T-cell (primary cell): ENCODE results near the gene SCGN. TPM values are rescaled to one million over a fixed set of nuclear protein-coding genes. Genes with fewer than 3 reads are reported as not detected.

Source experiments
- ATAC-seq, 4 experiments: fragments of 200-7000 bp in 3 of 4; fragments of 150-1000 bp in 1 of 4; cut with Tn5 transposase; replicated peaks in 1 of 4; 1 replicate in 3 of 4; 2 replicates in 1 of 4; pipeline ENCODE4 v1.10.0; 2021; ENCODE audit warnings: moderate library complexity in 3 of 4, mild to moderate bottlenecking in 2 of 4, moderate number of reproducible peaks in 1 of 4
- CTCF ChIA-PET, 2 donors: fragments of 300-600 bp; sonication (Branson Sonifier 250); formaldehyde crosslinking; loops; one replicate each; lab custom pipeline; 2022; ENCODE audit warnings: antibody characterized with exemption in 2 of 2; lab: Charles Lee
- POLR2A ChIA-PET, 2 donors: fragments of 300-600 bp; sonication (Branson Sonifier 250); formaldehyde crosslinking; loops; one replicate each; lab custom pipeline; 2022; ENCODE audit warnings: antibody characterized with exemption in 2 of 2; lab: Charles Lee
- DNase-seq, 35 experiments: peaks; one replicate each; pipeline versions ENCODE4 v3.0.0 to v3.0.0-alpha.2; 2013 to 2023
- H3K27ac ChIP-seq: one replicate; pipeline ENCODE4 v1.5.1; 2013; ENCODE audit warnings: low read length
- H3K27me3 ChIP-seq, 2 experiments: replicated peaks in 1 of 2; 1 replicate in 1 of 2; 2 replicates in 1 of 2; pipeline versions ENCODE4 v1.6.1 to v1.7.0; 2013; ENCODE audit warnings: low read length in 1 of 2, mixed read lengths in 1 of 2; ENCODE audit not compliant: control insufficient read depth in 2 of 2, insufficient read depth in 2 of 2; ENCODE audit errors: extremely low read depth in 1 of 2
- H3K36me3 ChIP-seq, 2 donors: 1 replicate in 1 of 2; 2 replicates in 1 of 2; pipeline versions ENCODE4 v1.6.1 to v1.7.0; 2013; ENCODE audit warnings: low read length in 1 of 2; ENCODE audit not compliant: control insufficient read depth in 2 of 2, insufficient read depth in 1 of 2; ENCODE audit errors: extremely low read depth in 1 of 2
- H3K4me1 ChIP-seq, 2 experiments: 1 replicate in 1 of 2; 2 replicates in 1 of 2; pipeline versions ENCODE4 v1.6.1 to v1.7.0; 2013; ENCODE audit warnings: low read length in 2 of 2, mixed read lengths in 1 of 2; ENCODE audit not compliant: insufficient read depth in 2 of 2, control insufficient read depth in 1 of 2; ENCODE audit errors: extremely low read depth in 1 of 2
- H3K4me3 ChIP-seq, 2 donors: 1 replicate in 1 of 2; 2 replicates in 1 of 2; pipeline versions ENCODE4 v1.5.1 to v1.7.0; 2013; ENCODE audit warnings: mild to moderate bottlenecking in 2 of 2, low read length in 1 of 2, moderate library complexity in 1 of 2; ENCODE audit not compliant: control insufficient read depth in 1 of 2; ENCODE audit errors: extremely low read depth in 1 of 2
- H3K9me3 ChIP-seq: 2 replicates; pipeline ENCODE4 v1.7.0; 2013
- H3K27ac Mint-ChIP-seq, 2 donors: one replicate each; pipeline ENCODE4 v1.8.0; 2020 to 2021; ENCODE audit warnings: mild to moderate bottlenecking in 2 of 2, mixed read lengths in 2 of 2
- H3K27me3 Mint-ChIP-seq, 2 donors: one replicate each; pipeline ENCODE4 v1.8.0; 2021 to 2022; ENCODE audit warnings: mixed read lengths in 2 of 2
- H3K36me3 Mint-ChIP-seq: one replicate; pipeline ENCODE4 v1.8.0; 2021; ENCODE audit warnings: mixed read lengths
- H3K4me1 Mint-ChIP-seq, 3 donors: one replicate each; pipeline ENCODE4 v1.8.0; 2020 to 2022; ENCODE audit warnings: mixed read lengths in 3 of 3, mild to moderate bottlenecking in 1 of 3
- H3K4me3 Mint-ChIP-seq, 3 donors: one replicate each; pipeline ENCODE4 v1.8.0; 2020 to 2022; ENCODE audit warnings: mild to moderate bottlenecking in 3 of 3, mixed read lengths in 3 of 3, moderate library complexity in 3 of 3
- H3K9me3 Mint-ChIP-seq, 3 donors: one replicate each; pipeline ENCODE4 v1.8.0; 2020 to 2022; ENCODE audit warnings: mixed read lengths in 3 of 3
- WGBS: methylation state at CpG from one replicate; pipeline ENCODE4 v1.1.5; 2013; ENCODE audit warnings: missing lambda C conversion rate; ENCODE audit not compliant: insufficient coverage; 5-methylcytosine and 5-hydroxymethylcytosine counted together
- total RNA-seq, 35 experiments: library from RNA in 6 of 35; stranded (reverse) in 6 of 35; fragments of 120-200 nt in 1 of 35; gene quantifications; one replicate each; pipeline versions ENCODE4 v1.2.1 to v1.2.4 and lab custom pipeline; 2013 to 2026

SCGN gene, protein sequence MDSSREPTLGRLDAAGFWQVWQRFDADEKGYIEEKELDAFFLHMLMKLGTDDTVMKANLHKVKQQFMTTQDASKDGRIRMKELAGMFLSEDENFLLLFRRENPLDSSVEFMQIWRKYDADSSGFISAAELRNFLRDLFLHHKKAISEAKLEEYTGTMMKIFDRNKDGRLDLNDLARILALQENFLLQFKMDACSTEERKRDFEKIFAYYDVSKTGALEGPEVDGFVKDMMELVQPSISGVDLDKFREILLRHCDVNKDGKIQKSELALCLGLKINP
- total RNA-seq (not detected), total RNA-seq (lab: John Stamatoyannopoulos, UW) (0 reads per million in 29 experiments)
- total RNA-seq (2013) = not detected

DNA sequence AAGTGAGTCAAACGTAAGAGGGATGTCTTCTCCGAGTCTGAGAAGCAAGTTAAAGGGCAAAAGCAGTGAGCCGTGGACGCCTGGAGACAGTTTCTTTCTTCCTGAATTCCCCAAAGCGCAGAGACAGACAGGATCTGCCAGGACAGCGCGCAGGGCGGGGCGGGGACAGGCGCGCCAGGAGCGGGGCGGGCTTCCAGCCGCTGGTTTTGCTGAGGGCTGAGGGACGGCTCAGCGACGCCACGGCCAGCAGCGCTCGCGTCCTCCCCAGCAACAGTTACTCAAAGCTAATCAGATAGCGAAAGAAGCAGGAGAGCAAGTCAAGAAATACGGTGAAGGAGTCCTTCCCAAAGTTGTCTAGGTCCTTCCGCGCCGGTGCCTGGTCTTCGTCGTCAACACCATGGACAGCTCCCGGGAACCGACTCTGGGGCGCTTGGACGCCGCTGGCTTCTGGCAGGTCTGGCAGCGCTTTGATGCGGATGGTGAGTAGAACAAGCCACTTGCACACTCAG, at the start of gene SCGN:
SCGN (plus strand) TSS at position 209 of the 509 bp plus-strand sequence; CDS start at position 398, 189 bp downstream.
- Mint-ChIP-seq H3K27me3 (peaks cover 52 to 59% of the 10 kb centered on the region in 2 donors), H3K9me3 (no peaks in the 10 kb centered on the region), H3K4me3 (no peak within 1 kb of the TSS), H3K27ac (no peak within 1 kb of the TSS), H3K4me1 (peaks cover 0 to 3% (median 0%) of the 10 kb centered on the region in 3 donors), H3K36me3 (no peaks in the 10 kb centered on the region)
- DNase-seq (peak in 27 of 35 experiments; percentile 2 to 36 (median 15)), ATAC-seq (no peak)
- ChIA-PET CTCF (no interaction called here), POLR2A (interaction anchor here in 1 of 2 donors (0.6 kb wide), 1 partner anchor 32 kb away, joined by 3 read pairs; no protein-coding TSS in a partner anchor)
- Histone ChIP-seq H3K9me3 (no peaks in the 10 kb centered on the region), H3K4me3 (no peak within 1 kb of the TSS), H3K36me3 (no peaks in the 10 kb centered on the region), H3K27me3 (peaks cover 10 to 12% of the 10 kb centered on the region in 2 experiments), H3K4me1 (no peaks in the 10 kb centered on the region), H3K27ac (no peak within 1 kb of the TSS)
- 19% methylated on average over 32 of the region's 35 CpGs for WGBS

DNA sequence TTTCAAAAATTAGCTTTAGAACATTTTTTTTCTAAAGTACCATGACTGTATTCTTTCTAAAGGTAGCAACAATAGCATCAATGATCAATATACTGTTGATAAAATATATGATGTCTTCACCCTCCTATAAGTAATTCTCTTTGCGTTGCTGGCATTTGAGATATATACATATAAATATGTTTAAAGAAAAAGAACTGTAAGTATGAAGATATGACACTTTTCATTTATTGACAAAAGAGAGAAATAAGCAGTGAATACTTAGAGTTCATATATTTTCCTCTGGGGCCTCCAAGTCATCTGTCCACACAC, 49.4 kb upstream of the SCGN start:
- no peak for ATAC-seq
- Mint-ChIP-seq H3K36me3 (peaks cover 11% of the 10 kb centered on the region), H3K27me3 (no peaks in the 10 kb centered on the region), H3K4me3 (no peak overlapping the region), H3K9me3 (no peaks in the 10 kb centered on the region), H3K27ac (no peak overlapping the region), H3K4me1 (peaks cover 0 to 4% (median 0%) of the 10 kb centered on the region in 3 donors)
- peaks cover 0 to 6% of the 10 kb centered on the region in 2 donors for H3K36me3 ChIP-seq
- H3K27ac ChIP-seq = no peak overlapping the region
- no peaks in the 10 kb centered on the region for H3K27me3 ChIP-seq
- H3K9me3 ChIP-seq = no peaks in the 10 kb centered on the region
- DNase-seq = no peak
- ChIA-PET CTCF (interaction anchor here (0.6 to 1.3 kb wide), 4 partner anchors 48 to 379 kb away, joined by 3 to 8 read pairs (median 3); no protein-coding TSS in a partner anchor), POLR2A (interaction anchor here in 1 of 2 donors (0.5 kb wide), 1 partner anchor 378 kb away, joined by 6 read pairs; no protein-coding TSS in a partner anchor)
- H3K4me1 ChIP-seq = peaks cover 0 to 2% of the 10 kb centered on the region in 2 experiments
- no peak overlapping the region for H3K4me3 ChIP-seq
- no CpG with 5 or more reads among the region's 1 CpG for WGBS

DNA sequence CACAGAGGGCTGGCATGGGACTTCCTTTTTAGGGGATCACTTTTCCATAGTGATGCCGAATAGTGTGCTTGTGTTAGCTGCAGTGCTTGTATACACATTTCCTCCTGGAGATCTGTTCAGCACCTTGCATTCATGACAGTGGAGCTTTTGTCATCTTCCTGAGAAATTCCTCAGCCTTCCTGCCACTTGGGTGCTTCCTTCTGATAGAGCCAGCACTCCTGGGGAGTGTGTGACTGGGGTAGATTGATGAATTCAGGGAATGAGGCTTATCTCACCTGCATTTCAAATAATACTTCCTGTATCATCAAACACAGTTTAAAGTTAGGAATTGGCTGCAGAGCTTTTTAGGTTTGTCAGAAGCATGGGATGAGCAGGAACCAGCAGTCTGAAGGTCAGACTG, 48.8 kb upstream of the SCGN start:
- Histone ChIP-seq H3K9me3 (no peaks in the 10 kb centered on the region), H3K36me3 (peaks cover 0 to 6% of the 10 kb centered on the region in 2 donors), H3K27me3 (no peaks in the 10 kb centered on the region), H3K27ac (no peak overlapping the region), H3K4me1 (peaks cover 0 to 2% of the 10 kb centered on the region in 2 experiments), H3K4me3 (no peak overlapping the region)
- Mint-ChIP-seq H3K4me3 (no peak overlapping the region), H3K4me1 (peaks cover 0 to 4% (median 0%) of the 10 kb centered on the region in 3 donors), H3K36me3 (peaks cover 11% of the 10 kb centered on the region), H3K9me3 (no peaks in the 10 kb centered on the region), H3K27me3 (no peaks in the 10 kb centered on the region), H3K27ac (no peak overlapping the region)
- no peak for DNase-seq
- ChIA-PET CTCF (interaction anchor here (1.0 kb wide), 2 partner anchors 337 to 1019 kb away, joined by 3 read pairs; no protein-coding TSS in a partner anchor), POLR2A (no interaction called here)
- no peak for ATAC-seq
- 80% methylated on average over 1 of the region's 1 CpG for WGBS

DNA sequence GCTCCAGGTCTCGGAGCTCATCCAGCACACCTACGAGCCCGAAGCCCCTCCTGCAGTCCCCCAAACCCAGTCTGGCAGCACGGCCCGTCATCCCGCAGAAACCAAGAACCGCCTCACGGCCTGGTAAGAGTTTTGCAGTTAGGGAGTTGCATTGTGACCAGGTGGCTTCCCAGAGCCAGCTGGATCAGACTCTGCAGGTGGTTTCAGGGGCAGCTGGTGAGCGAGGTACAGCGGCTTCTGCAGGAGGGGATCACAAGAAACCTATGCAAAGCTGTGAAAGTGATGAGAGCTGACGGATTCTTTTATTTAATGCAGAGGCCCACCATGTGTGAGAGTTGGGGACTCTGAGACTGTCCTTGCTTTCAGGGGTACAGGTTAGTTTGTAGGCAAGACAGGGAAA, 45.9 kb upstream of the SCGN start:
- H3K4me1 Mint-ChIP-seq = peaks cover 0 to 4% (median 0%) of the 10 kb centered on the region in 3 donors
- H3K4me3 Mint-ChIP-seq = no peak overlapping the region
- no peaks in the 10 kb centered on the region for H3K9me3 ChIP-seq
- H3K36me3 ChIP-seq = peaks cover 0 to 17% of the 10 kb centered on the region in 2 donors
- H3K27ac ChIP-seq = no peak overlapping the region
- no peak for DNase-seq
- no peak overlapping the region for H3K27ac Mint-ChIP-seq
- ChIA-PET CTCF (no interaction called here), POLR2A (no interaction called here)
- H3K36me3 Mint-ChIP-seq = peaks cover 6% of the 10 kb centered on the region
- peaks cover 0 to 2% of the 10 kb centered on the region in 2 experiments for H3K4me1 ChIP-seq
- WGBS = 96% methylated on average over 10 of the region's 11 CpGs
- no peak overlapping the region for H3K4me3 ChIP-seq
- ATAC-seq = no peak
- H3K27me3 Mint-ChIP-seq = no peaks in the 10 kb centered on the region
- no peaks in the 10 kb centered on the region for H3K27me3 ChIP-seq
- H3K9me3 Mint-ChIP-seq = no peaks in the 10 kb centered on the region

DNA sequence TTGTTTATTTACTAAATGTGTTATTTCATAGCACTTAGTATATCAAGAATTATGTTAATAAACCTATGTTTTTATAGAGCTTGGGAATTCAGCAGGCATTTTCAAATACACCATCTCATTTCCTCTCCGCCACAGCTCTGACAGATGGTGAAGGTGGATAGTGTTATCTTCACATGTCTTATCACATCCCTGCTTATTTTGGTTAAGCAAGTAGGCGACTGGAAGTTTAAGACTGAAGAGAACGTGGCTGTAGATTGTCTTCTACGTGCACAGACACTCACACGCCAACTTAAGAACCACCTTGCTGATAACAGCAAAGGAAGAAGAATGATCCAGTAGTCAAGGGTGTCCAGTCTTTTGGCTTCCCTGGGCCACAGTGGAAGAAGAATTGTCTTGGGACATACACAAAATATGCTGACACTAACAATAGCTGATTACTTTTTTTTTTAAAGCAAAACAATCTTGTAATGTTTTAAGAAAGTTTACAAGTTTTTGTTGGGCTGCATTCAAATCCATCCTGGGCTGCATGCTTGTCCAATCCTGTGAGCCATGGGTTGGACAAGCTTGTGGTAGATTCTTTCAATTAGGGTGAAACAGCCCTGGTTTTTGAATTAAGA, 43.3 kb upstream of the SCGN start:
- Histone ChIP-seq H3K4me1 (no peaks in the 10 kb centered on the region), H3K27ac (no peak overlapping the region), H3K9me3 (no peaks in the 10 kb centered on the region), H3K4me3 (no peak overlapping the region), H3K27me3 (no peaks in the 10 kb centered on the region), H3K36me3 (peaks cover 0 to 17% of the 10 kb centered on the region in 2 donors)
- Mint-ChIP-seq H3K4me3 (no peak overlapping the region), H3K9me3 (no peaks in the 10 kb centered on the region), H3K27me3 (no peaks in the 10 kb centered on the region), H3K27ac (no peak overlapping the region), H3K4me1 (no peaks in the 10 kb centered on the region), H3K36me3 (peaks cover 14% of the 10 kb centered on the region)
- ChIA-PET CTCF (interaction anchor here (0.6 to 0.7 kb wide), 2 partner anchors 64 to 391 kb away, joined by 3 to 5 read pairs; no protein-coding TSS in a partner anchor), POLR2A (interaction anchor here in 1 of 2 donors (0.6 kb wide), 1 partner anchor 75 kb away, joined by 5 read pairs; no protein-coding TSS in a partner anchor)
- no CpG with 5 or more reads among the region's 5 CpGs for WGBS
- DNase-seq = no peak
- ATAC-seq = no peak

DNA sequence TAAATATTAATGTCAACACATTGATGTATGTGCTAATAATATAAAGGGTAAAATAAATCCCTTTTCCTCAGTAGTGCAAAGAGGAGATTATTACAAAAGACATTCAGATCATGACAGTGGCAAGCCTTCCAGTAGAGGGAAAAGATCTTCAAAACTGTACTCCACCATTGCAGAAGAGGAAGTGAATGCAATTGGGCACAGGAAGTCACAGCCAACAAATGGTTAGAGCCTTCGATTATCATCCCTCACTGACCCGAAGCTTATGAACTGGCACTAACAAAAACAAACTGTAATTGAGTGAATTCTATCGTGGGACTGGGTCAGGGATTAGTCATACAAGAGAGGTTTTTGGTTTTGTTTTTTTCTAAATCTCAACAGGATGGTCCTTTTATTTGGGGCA, 39.3 kb upstream of the SCGN start:
- no peak overlapping the region for H3K4me3 ChIP-seq
- CTCF ChIA-PET = interaction anchor here in 1 of 2 donors (0.5 kb wide), 1 partner anchor 12 kb away, joined by 3 read pairs; no protein-coding TSS in a partner anchor

More for the DNA sequence above, 39.3 kb upstream of the SCGN start:
- peaks cover 0 to 16% of the 10 kb centered on the region in 2 donors for H3K36me3 ChIP-seq
- Mint-ChIP-seq H3K4me1 (no peaks in the 10 kb centered on the region), H3K27me3 (no peaks in the 10 kb centered on the region), H3K9me3 (no peaks in the 10 kb centered on the region), H3K36me3 (peaks cover 14% of the 10 kb centered on the region), H3K4me3 (no peak overlapping the region), H3K27ac (no peak overlapping the region)
- no peak overlapping the region for H3K27ac ChIP-seq
- ATAC-seq (no peak), DNase-seq (no peak)
- no CpG with 5 or more reads among the region's 3 CpGs for WGBS
- POLR2A ChIA-PET = no interaction called here
- H3K9me3 ChIP-seq = no peaks in the 10 kb centered on the region
- H3K4me1 ChIP-seq = no peaks in the 10 kb centered on the region
- H3K27me3 ChIP-seq = no peaks in the 10 kb centered on the region
